HG03432 (cell line): ENCODE measurements around the gene NELFB.
A peak's percentile ranks its signal among the peaks of the same experiment; 100 is the strongest.

Source experiments
- ATAC-seq: cut with Tn5 transposase; IDR thresholded peaks from one replicate; pipeline ENCODE4 v1.9.1; 2021; ENCODE audit warnings: mild to moderate bottlenecking, moderate library complexity; ENCODE audit not compliant: unreplicated experiment

Gene NELFB

DNA sequence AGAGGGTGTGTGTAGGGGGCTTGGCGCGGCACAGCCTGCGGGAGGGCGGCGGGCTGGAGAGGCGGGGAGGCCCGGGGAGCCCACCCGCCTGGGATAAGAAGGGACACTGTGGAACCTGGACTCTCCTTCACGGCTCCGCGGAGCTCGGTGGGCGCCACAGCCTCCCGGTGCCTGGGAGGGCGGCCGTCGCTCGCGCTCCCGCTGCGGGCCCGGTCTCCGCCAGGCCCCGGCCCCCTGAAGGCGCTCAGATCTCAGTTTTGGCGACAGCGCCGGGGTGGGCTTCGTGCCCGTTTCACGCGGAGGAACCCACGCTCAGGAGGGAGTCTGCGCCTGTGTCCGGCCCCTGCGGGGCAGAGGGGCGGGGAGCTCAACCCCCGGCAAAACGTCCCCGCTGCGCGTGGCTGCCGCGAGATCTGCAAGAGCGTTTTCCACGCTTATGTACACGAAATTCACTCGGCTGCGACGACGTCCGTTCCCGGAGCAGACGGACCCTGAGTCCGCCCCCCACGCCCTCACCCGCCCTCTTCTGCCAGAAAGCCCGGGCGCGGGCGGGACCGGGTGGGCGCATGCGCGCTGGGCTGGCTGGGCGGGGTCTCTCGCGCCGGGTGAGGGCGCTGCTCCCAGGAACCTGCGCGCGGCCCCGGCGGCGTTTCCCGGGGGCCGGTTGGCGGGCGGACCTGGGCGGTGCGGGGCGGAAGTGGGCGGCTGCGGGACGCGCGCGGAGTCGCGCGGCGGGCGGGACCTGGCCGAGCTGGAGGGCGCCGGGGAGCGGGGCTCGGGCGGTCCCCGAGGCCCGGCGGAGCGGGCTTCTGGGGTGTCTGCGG lies at the start of gene NELFB:
TSS of gene NELFB (plus strand) at position 704 of the 824 bp plus-strand sequence.
- ATAC-seq: peak; percentile 75

- ATAC-seq: no peak
These were observed 48.5 kb upstream of the NELFB start for GRCh38 chr9:137206602-137207001.

- ATAC-seq: no peak
These were observed 43.6 kb upstream of the NELFB start for GRCh38 chr9:137211532-137211931.

- ATAC-seq: no peak
These were observed 42.6 kb upstream of the NELFB start for GRCh38 chr9:137212520-137212919.

DNA sequence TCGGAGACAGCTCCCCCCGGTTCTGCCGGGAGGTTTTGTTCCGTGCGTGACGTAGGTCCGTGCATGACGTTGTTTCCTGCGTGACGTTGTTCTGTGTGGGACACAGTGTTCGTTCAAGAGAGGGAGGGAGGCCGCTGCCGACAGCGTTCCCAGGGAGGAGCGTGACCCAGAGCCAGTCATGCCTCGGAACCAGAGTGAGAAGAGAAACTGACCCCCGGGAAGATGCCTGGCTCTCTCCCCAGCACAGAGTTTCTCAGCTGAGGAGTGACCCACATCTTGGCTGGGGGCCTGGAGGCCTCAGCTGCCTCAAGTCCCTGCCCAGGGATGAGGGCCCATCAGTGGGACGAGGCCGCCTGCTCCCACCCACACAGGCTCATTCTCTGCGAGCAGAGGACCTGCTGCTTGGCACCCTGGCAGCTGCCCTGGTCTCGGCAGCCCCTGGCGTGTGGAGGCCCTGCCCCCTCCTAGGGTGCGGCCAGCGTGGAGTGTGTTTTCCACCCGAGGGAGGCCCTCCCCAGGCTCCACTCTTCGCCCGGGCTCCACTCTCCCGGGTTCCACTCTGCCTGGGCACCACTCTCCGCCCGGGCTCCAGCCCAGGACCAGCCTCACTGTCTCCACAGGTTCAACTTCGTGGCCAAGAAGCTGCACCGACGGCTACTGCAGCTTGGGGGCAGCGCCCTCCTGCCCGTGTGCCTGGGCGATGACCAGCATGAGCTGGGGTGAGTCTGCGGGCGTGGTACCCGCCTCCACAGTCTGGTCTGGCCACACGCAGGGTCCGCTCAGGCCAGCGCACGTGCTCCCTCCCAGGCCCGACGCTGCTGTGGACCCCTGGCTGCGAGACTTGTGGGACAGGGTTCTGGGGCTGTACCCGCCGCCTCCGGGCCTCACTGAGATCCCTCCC lies 41.7 kb upstream of the NELFB start:
- ATAC-seq: no peak

- ATAC-seq: no peak
These were observed 40.5 kb upstream of the NELFB start for GRCh38 chr9:137214620-137215019.

DNA sequence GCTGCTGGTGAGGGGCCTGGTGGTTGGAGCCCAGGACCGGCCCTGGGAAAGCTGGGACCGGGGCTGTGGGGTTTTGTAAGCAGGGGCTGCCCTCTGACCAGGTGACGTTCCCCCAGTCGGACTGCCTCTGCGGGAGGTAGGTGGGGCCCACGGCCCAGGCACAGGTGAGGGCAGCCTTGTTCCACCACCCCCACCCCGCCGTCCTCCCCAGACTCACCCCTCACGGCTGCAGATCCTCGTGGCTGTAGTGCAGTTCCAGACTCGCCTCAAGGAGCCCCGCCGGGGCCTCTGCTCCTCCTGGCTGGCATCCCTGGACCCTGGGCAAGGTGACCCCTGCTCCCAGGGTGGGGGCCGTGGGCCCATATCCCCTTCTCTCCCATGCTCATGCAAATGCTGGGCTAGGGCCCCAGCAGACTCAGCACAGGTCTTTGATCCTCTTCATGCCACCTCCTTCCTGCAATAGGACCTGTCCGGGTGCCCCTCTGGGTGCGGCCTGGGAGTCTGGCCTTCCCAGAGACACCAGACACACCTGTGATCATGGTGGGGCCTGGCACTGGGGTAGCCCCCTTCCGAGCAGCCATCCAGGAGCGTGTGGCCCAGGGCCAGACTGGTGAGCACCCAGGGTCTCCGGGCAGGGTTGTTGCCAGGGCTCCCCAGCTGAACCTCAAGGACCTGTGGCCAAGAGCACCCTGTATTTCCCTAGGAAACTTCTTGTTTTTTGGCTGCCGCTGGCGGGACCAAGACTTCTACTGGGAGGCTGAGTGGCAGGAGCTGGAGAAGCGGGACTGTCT lies 39.7 kb upstream of the NELFB start:
- no peak for ATAC-seq

DNA sequence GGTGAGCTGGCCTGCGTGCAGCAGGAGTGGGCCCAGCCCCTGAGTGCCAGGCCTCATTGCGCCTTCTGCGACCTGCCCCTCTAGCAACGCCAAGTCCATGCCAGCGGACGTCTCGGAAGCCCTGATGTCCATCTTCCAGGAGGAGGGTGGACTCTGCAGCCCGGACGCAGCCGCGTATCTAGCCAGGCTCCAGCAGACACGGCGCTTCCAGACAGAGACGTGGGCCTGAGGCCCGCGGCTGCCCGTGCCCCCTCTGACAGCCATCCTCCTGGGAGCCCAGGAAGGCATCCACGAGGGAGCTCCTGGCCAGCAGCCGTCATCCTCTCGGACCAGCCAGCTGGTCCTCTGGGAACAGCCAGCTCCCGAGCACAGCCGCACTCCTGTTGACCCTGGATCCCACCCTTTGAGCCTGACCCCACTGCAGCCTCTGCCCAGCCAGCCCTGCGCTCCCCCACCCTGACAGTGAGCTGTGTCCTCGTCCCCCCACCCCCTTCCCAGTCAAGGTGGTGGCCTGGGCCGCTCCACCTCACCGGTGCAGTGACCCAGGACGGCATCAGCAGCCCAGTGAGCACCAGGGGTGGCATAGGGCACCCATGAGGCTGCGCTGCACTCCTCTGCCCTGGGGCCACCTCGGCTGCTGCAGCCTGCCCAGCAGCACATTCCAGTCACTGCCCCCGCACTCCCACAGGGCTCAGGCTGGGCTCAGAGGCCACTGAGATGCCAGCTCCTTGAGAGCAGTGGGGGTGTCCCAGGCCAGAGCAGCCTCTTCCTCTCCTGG lies 38.8 kb upstream of the NELFB start:
- no peak for ATAC-seq

GRCh38 chr9:137217276-137218211 lies 37.6 kb upstream of the NELFB start:
- ATAC-seq: no peak

- ATAC-seq: no peak
These were observed 36.8 kb upstream of the NELFB start for GRCh38 chr9:137218212-137218753.

- no peak for ATAC-seq
These were observed 36.3 kb upstream of the NELFB start for GRCh38 chr9:137218754-137219271.

DNA sequence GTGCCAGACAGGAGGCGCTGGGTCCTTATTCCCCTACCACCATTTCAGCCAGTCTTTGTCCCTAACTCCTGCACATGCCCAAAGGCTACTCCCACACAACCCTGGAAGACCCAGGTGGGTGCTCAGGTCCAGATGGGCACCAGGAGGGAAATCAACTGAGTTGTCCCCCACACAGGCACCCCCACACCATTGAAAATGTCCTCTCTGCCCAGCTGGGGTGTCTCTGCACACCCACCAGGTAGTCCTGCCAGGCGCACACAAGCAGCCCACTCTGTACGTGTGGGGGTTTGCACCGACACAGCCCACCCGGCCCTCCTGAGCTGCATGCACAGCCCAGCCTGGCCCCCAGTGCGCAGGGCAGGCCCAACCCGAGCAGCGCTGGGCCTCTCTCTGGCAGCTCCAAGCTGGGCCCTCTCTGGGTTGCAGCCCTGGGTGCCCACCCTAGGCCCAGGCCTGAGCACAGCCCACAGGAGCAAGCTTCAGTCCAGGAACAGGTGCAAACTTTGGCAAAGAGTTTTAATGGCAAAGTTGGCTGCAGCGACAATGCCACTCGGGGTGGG lies 35.3 kb upstream of the NELFB start:
- no peak for ATAC-seq

DNA sequence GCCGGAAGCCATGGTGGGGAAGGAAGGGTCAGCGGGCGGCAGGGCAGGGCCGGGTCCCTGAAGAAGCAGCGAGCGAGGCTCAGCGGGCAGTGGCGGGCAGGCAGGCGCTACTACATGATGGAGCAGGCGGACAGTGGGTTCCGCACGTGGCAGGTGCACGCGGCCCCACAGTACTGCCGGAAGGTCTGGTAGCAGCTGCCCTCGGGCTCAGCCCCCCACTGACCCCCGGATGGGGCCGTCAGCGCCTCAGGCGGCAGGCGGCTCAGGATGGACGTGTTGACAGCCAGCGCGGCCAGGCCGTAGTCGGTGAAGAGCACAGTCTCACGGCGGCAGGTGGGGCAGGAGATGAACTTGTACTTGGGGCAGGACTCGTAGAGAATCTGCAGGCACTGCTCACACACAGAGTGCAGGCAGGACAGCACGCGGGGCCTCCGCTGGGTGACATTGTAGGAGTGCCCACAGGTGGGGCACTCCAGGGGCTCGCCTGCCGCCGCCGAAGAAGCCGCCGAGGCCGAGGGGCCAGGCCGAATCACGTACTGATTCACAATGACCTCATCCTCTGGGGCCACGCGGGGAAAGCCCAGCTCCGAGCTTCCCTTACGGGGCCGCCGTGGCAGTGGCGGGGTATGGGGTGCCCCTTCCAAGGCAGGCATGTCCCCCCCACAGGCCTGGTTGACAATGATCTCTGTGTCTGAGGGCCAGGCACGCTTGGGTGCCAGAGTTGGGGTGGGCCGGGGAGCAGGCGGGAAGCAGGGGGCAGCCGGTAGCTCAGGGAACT lies 34.6 kb upstream of the NELFB start:
- no peak for ATAC-seq

DNA sequence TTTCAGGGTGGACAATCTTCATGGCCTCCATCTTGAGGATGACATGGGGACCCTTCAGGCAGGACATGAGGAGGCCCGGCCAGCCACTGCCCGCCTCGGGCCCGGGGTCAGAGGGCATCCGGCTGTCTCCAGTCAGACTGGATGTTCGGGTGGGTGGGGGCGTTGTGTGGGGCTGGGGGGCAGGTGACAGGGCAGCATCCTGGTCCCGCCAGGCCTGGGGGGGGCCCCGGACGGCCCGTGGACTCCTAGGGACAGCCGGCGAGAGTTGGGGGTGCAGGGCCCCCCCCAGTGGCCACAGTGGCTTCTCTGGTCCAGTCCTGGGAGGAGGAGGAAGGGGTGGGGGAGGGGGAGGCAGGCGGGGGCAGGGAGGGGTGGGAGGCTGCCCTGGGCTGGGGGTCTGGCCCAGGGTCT lies 34.0 kb upstream of the NELFB start:
- ATAC-seq: no peak

- no peak for ATAC-seq
These were observed 33.5 kb upstream of the NELFB start for GRCh38 chr9:137221506-137222111.

GRCh38 chr9:137222190-137223077 lies 32.7 kb upstream of the NELFB start, which contains the start of gene RNF208:
RNF208 (minus strand) TSS chr9:137222240; CDS start chr9:137221212, 1,028 bp downstream.
- ATAC-seq: peak; percentile 3
